GM06990 (cell line): ENCODE data around the gene HIP1.
"Not testable (repeated sequence)": the region's sequence is repeated elsewhere in the genome, so short reads cannot be mapped to it uniquely, and the experiment has no call there.

Source experiments
- DNase-seq: peaks from one replicate; pipeline ENCODE4 v3.0.0-alpha.2; 2011; ENCODE audit not compliant: insufficient read length; ENCODE audit errors: extremely low read depth
- H3K27me3 ChIP-seq: replicated peaks from 2 replicates; pipeline ENCODE4 v1.6.0; 2011; ENCODE audit warnings: low read length; ENCODE audit not compliant: control insufficient read depth, insufficient read depth
- H3K36me3 ChIP-seq: 2 replicates; pipeline ENCODE4 v1.5.1; 2011; ENCODE audit warnings: low read length; ENCODE audit not compliant: control insufficient read depth, insufficient read depth
- H3K4me3 ChIP-seq: replicated peaks from 2 replicates; pipeline ENCODE4 v1.5.1; 2011; ENCODE audit warnings: low read depth, mild to moderate bottlenecking, control low read depth, low read length
- CTCF ChIP-seq: IDR thresholded peaks from 2 replicates; pipeline ENCODE4 v1.5.1; 2011; ENCODE audit warnings: low read length, control low read depth, mild to moderate bottlenecking, inconsistent platforms; ENCODE audit not compliant: insufficient read depth, poor library complexity, severe bottlenecking

Gene HIP1

GRCh38 chr7:75694638-75695399, 43.9 kb downstream of the HIP1 start:
- no peak overlapping the region for H3K4me3 ChIP-seq
- no peak for TF ChIP-seq CTCF
- no peak for DNase-seq
- no peaks in the 10 kb centered on the region for H3K27me3 ChIP-seq
- no peaks in the 10 kb centered on the region for H3K36me3 ChIP-seq

GRCh38 chr7:75693668-75694067, 45.1 kb downstream of the HIP1 start:
- H3K4me3 ChIP-seq, H3K27me3 ChIP-seq, H3K36me3 ChIP-seq, DNase-seq: not testable (repeated sequence)

GRCh38 chr7:75691793-75692543, 46.8 kb downstream of the HIP1 start:
- Histone ChIP-seq H3K4me3 (no peak overlapping the region), H3K27me3 (no peaks in the 10 kb centered on the region), H3K36me3 (no peaks in the 10 kb centered on the region)
- no peak for DNase-seq
- no peak for TF ChIP-seq CTCF

GRCh38 chr7:75690121-75690523, 48.6 kb downstream of the HIP1 start:
- no peak for TF ChIP-seq CTCF
- peak; percentile 44 for DNase-seq
- Histone ChIP-seq H3K36me3 (no peaks in the 10 kb centered on the region), H3K4me3 (no peak overlapping the region), H3K27me3 (no peaks in the 10 kb centered on the region)

- Histone ChIP-seq H3K4me3 (no peak overlapping the region), H3K36me3 (no peaks in the 10 kb centered on the region), H3K27me3 (no peaks in the 10 kb centered on the region)
- DNase-seq = no peak
- TF ChIP-seq CTCF = no peak
These were observed 49.3 kb downstream of the HIP1 start for GRCh38 chr7:75689246-75690099.
